Keratinocyte (primary cell): ENCODE results near the gene CGAS. TPM values are rescaled to one million over a fixed set of nuclear protein-coding genes. Genes with fewer than 3 reads are reported as not detected.

ENCODE experiments used
- DNase-seq: peaks from one replicate; pipeline ENCODE4 v3.0.0-alpha.2; 2011; ENCODE audit warnings: low read depth, missing footprints, low spot score
- FAIRE-seq: peaks from 2 replicates; lab custom pipeline; 2011; peaks lifted over from hg19 to GRCh38; lab: Jason Lieb, UNC
- H2AFZ ChIP-seq: 2 replicates; pipeline ENCODE4 v1.6.0; 2012; ENCODE audit warnings: low read length, control low read depth, inconsistent platforms; ENCODE audit not compliant: control insufficient read depth
- H3K27ac ChIP-seq: 2 replicates; pipeline ENCODE4 v1.5.1; 2011; ENCODE audit warnings: low read length; ENCODE audit not compliant: control insufficient read depth, insufficient read depth
- H3K27me3 ChIP-seq: 3 replicates; pipeline ENCODE4 v1.6.0; 2011; ENCODE audit warnings: low read length; ENCODE audit not compliant: control insufficient read depth, insufficient read depth; ENCODE audit errors: extremely low read depth
- H3K36me3 ChIP-seq, 2 experiments: 2 replicates in 1 of 2; 3 replicates in 1 of 2; pipeline ENCODE4 v1.5.1; 2011; ENCODE audit warnings: low read length in 2 of 2, mild to moderate bottlenecking in 1 of 2; ENCODE audit not compliant: control insufficient read depth in 2 of 2, insufficient read depth in 2 of 2; ENCODE audit errors: extremely low read depth in 1 of 2
- H3K4me1 ChIP-seq: 3 replicates; pipeline ENCODE4 v1.5.1; 2011; ENCODE audit warnings: low read length; ENCODE audit not compliant: control insufficient read depth, insufficient read depth; ENCODE audit errors: extremely low read depth
- H3K4me2 ChIP-seq: 3 replicates; pipeline ENCODE4 v1.6.0; 2011; ENCODE audit warnings: low read depth, low read length; ENCODE audit not compliant: control insufficient read depth, insufficient read depth; ENCODE audit errors: extremely low read depth
- H3K4me3 ChIP-seq, 3 experiments: fragments of 200-600 bp in 1 of 3; sonication (generic) in 1 of 3; 2 replicates in 2 of 3; 3 replicates in 1 of 3; pipeline ENCODE4 v1.5.1; 2011 to 2016; ENCODE audit warnings: low read length in 3 of 3, mild to moderate bottlenecking in 3 of 3, control low read depth in 2 of 3, inconsistent platforms in 1 of 3, low read depth in 1 of 3, mixed read lengths in 1 of 3, mixed run types in 1 of 3, moderate library complexity in 1 of 3; ENCODE audit not compliant: control insufficient read depth in 2 of 3, insufficient read depth in 2 of 3; ENCODE audit errors: extremely low read depth in 1 of 3
- H3K79me2 ChIP-seq: 2 replicates; pipeline ENCODE4 v1.6.0; 2012; ENCODE audit warnings: low read length; ENCODE audit not compliant: control insufficient read depth, insufficient read depth
- H3K9ac ChIP-seq: 3 replicates; pipeline ENCODE4 v1.6.0; 2011; ENCODE audit warnings: low read length; ENCODE audit not compliant: control insufficient read depth, insufficient read depth; ENCODE audit errors: extremely low read depth
- H3K9me1 ChIP-seq: 3 replicates; pipeline ENCODE4 v1.6.0; 2011; ENCODE audit warnings: low read length; ENCODE audit not compliant: control insufficient read depth, insufficient read depth; ENCODE audit errors: extremely low read depth
- H3K9me3 ChIP-seq: 2 replicates; pipeline ENCODE4 v1.5.1; 2012; ENCODE audit warnings: low read depth, low read length; ENCODE audit not compliant: control insufficient read depth
- H4K20me1 ChIP-seq: 3 replicates; pipeline ENCODE4 v1.6.0; 2011; ENCODE audit warnings: low read length; ENCODE audit not compliant: control insufficient read depth, insufficient read depth; ENCODE audit errors: extremely low read depth
- CTCF ChIP-seq, 3 experiments: IDR thresholded peaks in 1 of 3; conservative IDR thresholded peaks in 1 of 3; optimal IDR thresholded peaks in 1 of 3; 2 replicates in 2 of 3; 3 replicates in 1 of 3; pipeline versions ENCODE3 to v1.5.1; 2011; ENCODE audit warnings: low read length in 3 of 3, mild to moderate bottlenecking in 3 of 3, moderate library complexity in 2 of 3, control low read depth in 1 of 3, inconsistent platforms in 1 of 3; ENCODE audit not compliant: insufficient read depth in 2 of 3; ENCODE audit errors: extremely low read depth in 1 of 3
- EZH2 ChIP-seq: IDR thresholded peaks from one replicate; pipeline ENCODE4 v1.6.1; 2012; ENCODE audit warnings: inconsistent platforms, mild to moderate bottlenecking, low read length, moderate library complexity
- dilution Hi-C: fragments of 300-500 bp; cut with MboI; formaldehyde crosslinking; loops from one replicate; pipeline ENCODE4 v1.7.0; 2020; ENCODE audit warnings: low sequenced_read_pairs; ENCODE audit not compliant: extremely low pct_ligation_motif_present
- polyA plus RNA-seq, 5 experiments: library from polyadenylated mRNA; depleted of rRNA in 3 of 5; stranded (reverse) in 3 of 5; stranded (forward) in 1 of 5; unstranded in 1 of 5; fragments of >200 nt; gene quantifications; 1 replicate in 1 of 5; 2 replicates in 3 of 5; 3 replicates in 1 of 5; pipeline versions ENCODE4 v1.2.1 to v1.2.3, GENCODE V29; 2011 to 2012; ENCODE audit warnings: missing spikeins in 2 of 5, low read depth in 1 of 5, low replicate concordance in 1 of 5

The CGAS gene
- polyA plus RNA-seq, 1 donor (not counting 4 experiments of a cell fraction or from before 2014, with no cell fraction given) = 1.1 TPM

- no peaks in the 10 kb centered on the region for H3K36me3 ChIP-seq
- FAIRE-seq = no peak
- no peak for TF ChIP-seq CTCF (optimal IDR thresholded peaks at IDR 0.05 in 1 of 3, IDR thresholded peaks at IDR 0.05 in 1 of 3, conservative IDR thresholded peaks at IDR 0.05 in 1 of 3; ENCODE audit: extremely low read depth in 1 of 3, insufficient read depth in 2 of 3, low read length in 3 of 3)
- no peaks in the 10 kb centered on the region for H3K9me3 ChIP-seq
- no peaks in the 10 kb centered on the region for H3K27me3 ChIP-seq
- H3K79me2 ChIP-seq = no peaks in the 10 kb centered on the region
- no peak overlapping the region for H3K9ac ChIP-seq
- H3K27ac ChIP-seq = no peak overlapping the region
- no peak overlapping the region for H2AFZ ChIP-seq
- dilution Hi-C loops = no loop called here
- DNase-seq = no peak
- H3K4me2 ChIP-seq = no peak overlapping the region
- peaks cover 4% of the 10 kb centered on the region for H3K4me1 ChIP-seq
- no peaks in the 10 kb centered on the region for H4K20me1 ChIP-seq
- no peaks in the 10 kb centered on the region for H3K9me1 ChIP-seq
- H3K4me3 ChIP-seq = no peak overlapping the region
These were observed 60.4 kb downstream of the CGAS start for GRCh38 chr6:73391675-73392074.

GRCh38 chr6:73389854-73390253 is 62.2 kb downstream of the CGAS start:
- Histone ChIP-seq H3K36me3 (no peaks in the 10 kb centered on the region), H3K79me2 (no peaks in the 10 kb centered on the region), H4K20me1 (no peaks in the 10 kb centered on the region), H2AFZ (no peak overlapping the region), H3K4me2 (no peak overlapping the region), H3K9me1 (no peaks in the 10 kb centered on the region), H3K4me1 (peaks cover 4% of the 10 kb centered on the region), H3K27me3 (no peaks in the 10 kb centered on the region), H3K27ac (no peak overlapping the region), H3K9ac (no peak overlapping the region), H3K4me3 (no peak overlapping the region), H3K9me3 (no peaks in the 10 kb centered on the region)
- DNase-seq (no peak), FAIRE-seq (no peak)
- dilution Hi-C loops = no loop called here
- no peak for TF ChIP-seq CTCF (optimal IDR thresholded peaks at IDR 0.05 in 1 of 3, IDR thresholded peaks at IDR 0.05 in 1 of 3, conservative IDR thresholded peaks at IDR 0.05 in 1 of 3; ENCODE audit: extremely low read depth in 1 of 3, insufficient read depth in 2 of 3, low read length in 3 of 3)
- no peak for TF ChIP-seq EZH2
